Measurements from ENCODE around the gene OR9G4. TPM values are rescaled to one million over a fixed set of nuclear protein-coding genes. Genes with fewer than 3 reads are reported as not detected.

Gene OR9G4
- total RNA-seq, 4 donors from 2014 or later, result not detected

DNA sequence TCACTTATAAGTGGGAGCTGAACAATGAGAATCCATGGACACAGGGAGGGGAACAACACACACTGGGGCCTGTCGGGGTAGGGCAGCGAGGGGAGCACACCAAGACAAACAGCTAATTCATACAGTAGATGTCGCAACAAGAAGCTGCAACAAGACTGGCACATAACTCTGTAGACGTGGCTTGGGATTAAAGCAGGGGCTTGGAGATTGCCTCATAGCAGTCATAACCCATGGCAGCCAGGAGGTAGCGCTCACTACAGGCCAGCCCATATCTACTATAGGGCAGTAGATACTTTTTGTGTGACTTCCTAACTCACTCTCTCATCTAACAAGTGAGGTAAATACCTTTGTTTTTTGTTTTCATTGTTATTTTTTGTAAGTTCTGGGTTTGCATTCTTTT lies 1.7 kb upstream of the OR9G4 start:
- H3K4me3 ChIP-seq (ENCODE audit: low read depth, poor library complexity, severe bottlenecking), result no peak overlapping the region
- TF ChIP-seq POLR2A (IDR thresholded peaks at IDR 0.05), result no peak
- TF ChIP-seq, protein P1, sequence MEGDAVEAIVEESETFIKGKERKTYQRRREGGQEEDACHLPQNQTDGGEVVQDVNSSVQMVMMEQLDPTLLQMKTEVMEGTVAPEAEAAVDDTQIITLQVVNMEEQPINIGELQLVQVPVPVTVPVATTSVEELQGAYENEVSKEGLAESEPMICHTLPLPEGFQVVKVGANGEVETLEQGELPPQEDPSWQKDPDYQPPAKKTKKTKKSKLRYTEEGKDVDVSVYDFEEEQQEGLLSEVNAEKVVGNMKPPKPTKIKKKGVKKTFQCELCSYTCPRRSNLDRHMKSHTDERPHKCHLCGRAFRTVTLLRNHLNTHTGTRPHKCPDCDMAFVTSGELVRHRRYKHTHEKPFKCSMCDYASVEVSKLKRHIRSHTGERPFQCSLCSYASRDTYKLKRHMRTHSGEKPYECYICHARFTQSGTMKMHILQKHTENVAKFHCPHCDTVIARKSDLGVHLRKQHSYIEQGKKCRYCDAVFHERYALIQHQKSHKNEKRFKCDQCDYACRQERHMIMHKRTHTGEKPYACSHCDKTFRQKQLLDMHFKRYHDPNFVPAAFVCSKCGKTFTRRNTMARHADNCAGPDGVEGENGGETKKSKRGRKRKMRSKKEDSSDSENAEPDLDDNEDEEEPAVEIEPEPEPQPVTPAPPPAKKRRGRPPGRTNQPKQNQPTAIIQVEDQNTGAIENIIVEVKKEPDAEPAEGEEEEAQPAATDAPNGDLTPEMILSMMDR (IDR thresholded peaks at IDR 0.05), result no peak
- WGBS, 2 donors, result 90 to 92% methylated on average over 5 of the region's 5 CpGs
- intact Hi-C loops (cut with DNase I; ENCODE audit: low total_unique reads), result no loop called here
- DNase-seq (ENCODE audit: low spot score in 2 of 2), result no peak

DNA sequence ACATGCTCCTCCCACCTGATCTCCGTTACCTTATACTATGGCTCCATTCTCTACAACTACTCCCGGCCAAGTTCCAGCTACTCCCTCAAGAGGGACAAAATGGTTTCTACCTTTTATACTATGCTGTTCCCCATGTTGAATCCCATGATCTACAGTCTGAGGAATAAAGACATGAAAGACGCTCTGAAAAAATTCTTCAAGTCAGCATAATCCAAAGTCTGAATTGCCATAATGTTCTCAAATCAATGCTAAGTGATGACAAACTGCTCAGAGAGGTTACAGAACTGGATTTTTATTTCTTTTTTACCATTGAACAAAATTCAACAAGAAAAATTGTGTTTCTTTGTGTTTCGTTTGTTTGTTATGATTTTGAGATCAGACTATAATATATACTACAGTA lies 7.6 kb downstream of the OR9G4 start:
- no peak for DNase-seq (ENCODE audit: low spot score in 2 of 2)
- 66 to 87% methylated on average over 4 of the region's 4 CpGs for WGBS, 2 donors
- TF ChIP-seq, protein P1 (IDR thresholded peaks at IDR 0.05), result no peak
- TF ChIP-seq POLR2A (IDR thresholded peaks at IDR 0.05), result no peak
- no peak overlapping the region for H3K4me3 ChIP-seq (ENCODE audit: low read depth, poor library complexity, severe bottlenecking)
- intact Hi-C loops (cut with DNase I; ENCODE audit: low total_unique reads), result no loop called here

DNA sequence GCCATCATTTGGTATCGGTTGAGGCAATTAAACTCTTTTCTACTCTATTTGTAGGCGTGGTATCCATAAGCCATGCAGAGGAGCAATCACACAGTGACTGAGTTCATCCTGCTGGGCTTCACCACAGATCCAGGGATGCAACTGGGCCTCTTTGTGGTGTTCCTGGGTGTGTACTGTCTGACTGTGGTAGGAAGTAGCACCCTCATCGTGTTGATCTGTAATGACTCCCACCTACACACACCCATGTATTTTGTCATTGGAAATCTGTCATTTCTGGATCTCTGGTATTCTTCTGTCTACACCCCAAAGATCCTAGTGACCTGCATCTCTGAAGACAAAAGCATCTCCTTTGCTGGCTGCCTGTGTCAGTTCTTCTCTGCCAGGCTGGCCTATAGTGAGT lies 8.4 kb downstream of the OR9G4 start:
- no peak for DNase-seq (ENCODE audit: low spot score in 2 of 2)
- WGBS, 2 donors, result 81 to 82% methylated on average over 3 of the region's 3 CpGs
- intact Hi-C loops (cut with DNase I; ENCODE audit: low total_unique reads), result no loop called here
- no peak overlapping the region for H3K4me3 ChIP-seq (ENCODE audit: low read depth, poor library complexity, severe bottlenecking)
- TF ChIP-seq POLR2A (IDR thresholded peaks at IDR 0.05), result no peak
- TF ChIP-seq, protein P1 (IDR thresholded peaks at IDR 0.05), result no peak

DNA sequence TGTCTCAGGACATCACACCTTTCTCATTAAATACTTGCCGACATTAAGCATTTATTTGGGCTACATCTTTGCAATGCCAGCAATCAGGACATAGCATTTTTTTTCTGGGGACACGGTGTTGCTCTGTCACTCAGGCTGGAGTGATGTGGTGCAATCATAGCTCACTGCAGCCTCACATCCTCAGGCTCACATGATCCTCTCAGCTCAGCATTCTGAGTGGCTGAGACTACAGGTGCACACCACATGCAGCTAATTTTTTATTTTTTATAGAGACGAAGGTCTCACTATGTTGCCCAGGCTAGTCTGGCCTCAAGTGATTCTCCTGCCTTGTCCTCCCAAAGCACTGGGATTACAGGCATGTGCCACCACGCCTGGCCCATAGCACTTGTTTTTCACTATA lies 28.0 kb downstream of the OR9G4 start:
- DNase-seq (ENCODE audit: low spot score in 2 of 2), result no peak
- 66 to 69% methylated on average over 4 of the region's 4 CpGs for WGBS, 2 donors
- H3K4me3 ChIP-seq (ENCODE audit: low read depth, poor library complexity, severe bottlenecking), result no peak overlapping the region
- intact Hi-C loops (cut with DNase I; ENCODE audit: low total_unique reads), result no loop called here
- TF ChIP-seq, protein P1 (IDR thresholded peaks at IDR 0.05), result no peak

DNA sequence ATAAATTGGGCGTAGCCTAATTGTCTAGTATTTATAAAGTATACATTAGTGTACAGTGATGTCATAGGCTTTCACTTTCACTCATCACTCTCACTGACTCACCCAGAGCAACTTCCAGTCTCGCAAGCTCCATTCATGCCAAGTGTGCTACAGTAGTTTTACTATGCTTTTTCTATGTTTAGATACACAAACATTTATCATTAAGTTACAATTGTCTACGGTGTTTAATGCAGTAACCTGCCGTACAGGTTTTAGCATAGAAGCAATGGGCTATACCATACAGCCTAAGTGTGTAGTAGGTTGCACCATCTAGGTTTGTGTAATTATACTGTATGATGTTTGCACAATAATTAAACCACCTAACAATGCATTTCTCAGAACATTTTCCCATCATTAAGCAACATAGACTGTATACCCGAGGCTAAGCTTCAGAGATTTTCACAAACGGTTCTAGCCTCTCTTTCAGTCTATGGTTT lies 32.1 kb downstream of the OR9G4 start:
- intact Hi-C loops (cut with DNase I; ENCODE audit: low total_unique reads), result no loop called here
- 74 to 83% methylated on average over 6 of the region's 6 CpGs for WGBS, 2 donors
- DNase-seq (ENCODE audit: low spot score in 2 of 2), result no peak
- H3K4me3 ChIP-seq (ENCODE audit: low read depth, poor library complexity, severe bottlenecking), result no peak overlapping the region
- TF ChIP-seq, protein P1 (IDR thresholded peaks at IDR 0.05), result no peak
- no peak for TF ChIP-seq POLR2A (IDR thresholded peaks at IDR 0.05)

DNA sequence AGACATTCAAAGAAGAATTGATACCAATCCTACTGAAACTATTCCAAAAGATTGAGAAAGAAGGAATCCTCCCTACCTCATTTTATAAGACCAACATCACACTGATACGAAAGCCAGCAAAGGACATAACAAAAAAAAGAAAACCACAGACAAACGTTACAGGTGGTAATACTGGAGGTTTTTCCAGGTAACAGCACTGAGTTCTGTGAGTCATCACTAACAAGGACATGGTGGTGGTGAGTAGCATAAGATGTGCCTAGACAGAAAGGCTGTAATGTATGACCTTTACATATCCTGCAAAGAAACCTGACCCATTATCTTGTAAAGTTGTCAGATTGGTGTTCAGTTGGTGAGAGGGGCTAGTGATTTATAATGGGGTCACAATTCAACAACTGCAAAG lies 34.3 kb downstream of the OR9G4 start:
- TF ChIP-seq, protein P1 (IDR thresholded peaks at IDR 0.05), result no peak
- no peak for TF ChIP-seq POLR2A (IDR thresholded peaks at IDR 0.05)
- intact Hi-C loops (cut with DNase I; ENCODE audit: low total_unique reads), result no loop called here
- DNase-seq (ENCODE audit: low spot score in 2 of 2), result no peak
- H3K4me3 ChIP-seq (ENCODE audit: low read depth, poor library complexity, severe bottlenecking), result no peak overlapping the region
- 51 to 72% methylated on average over 2 of the region's 2 CpGs for WGBS, 2 donors

Measured in lower leg skin (tissue), 4 donors.